IPS-20b (cell line): Measurements from ENCODE around the gene NT5C2.
A peak's percentile ranks its signal among the peaks of the same experiment; 100 is the strongest.
"Not testable (repeated sequence)": the region's sequence is repeated elsewhere in the genome, so short reads cannot be mapped to it uniquely, and the experiment has no call there.

Source experiments
- H3K27ac ChIP-seq: one replicate; pipeline ENCODE4 v1.5.1; 2013; ENCODE audit warnings: low read length
- H3K27me3 ChIP-seq: 2 replicates; pipeline ENCODE4 v1.6.1; 2013; ENCODE audit warnings: mild to moderate bottlenecking, low read length, inconsistent platforms; ENCODE audit not compliant: insufficient read depth
- H3K36me3 ChIP-seq: 2 replicates; pipeline ENCODE4 v1.6.1; 2013; ENCODE audit warnings: low read depth, mild to moderate bottlenecking, inconsistent platforms, low read length, moderate library complexity; ENCODE audit not compliant: insufficient read depth
- H3K4me1 ChIP-seq: 2 replicates; pipeline ENCODE4 v1.6.1; 2013; ENCODE audit warnings: mild to moderate bottlenecking, control low read depth, inconsistent platforms, low read length, moderate library complexity; ENCODE audit not compliant: insufficient read depth
- H3K4me3 ChIP-seq: 2 replicates; pipeline ENCODE4 v1.5.1; 2013; ENCODE audit warnings: mild to moderate bottlenecking, low read length, inconsistent platforms
- H3K9ac ChIP-seq: 2 replicates; pipeline ENCODE4 v1.6.1; 2013; ENCODE audit warnings: low read depth, mild to moderate bottlenecking, inconsistent platforms, low read length, moderate library complexity
- H3K9me3 ChIP-seq: 2 replicates; pipeline ENCODE4 v1.6.1; 2013; ENCODE audit warnings: mild to moderate bottlenecking, low read depth, low read length, inconsistent platforms; ENCODE audit not compliant: insufficient read depth

The NT5C2 gene

GRCh38 chr10:103193107-103193819 lies at the start of gene NT5C2:
TSS of gene NT5C2 (minus strand) at chr10:103193272. CDS start at chr10:103174958, 18,314 bp downstream.
- peak within 1 kb of the TSS; percentile 51 for H3K27ac ChIP-seq
- peak within 1 kb of the TSS; percentile 88 for H3K4me3 ChIP-seq
- peaks cover 12% of the 10 kb centered on the region for H3K27me3 ChIP-seq
- H3K9me3 ChIP-seq = no peaks in the 10 kb centered on the region
- H3K4me1 ChIP-seq = peaks cover 13% of the 10 kb centered on the region; the same call in 1 of the 2 replicates
- peak within 1 kb of the TSS; percentile 79; the same call in 1 of the 2 replicates for H3K9ac ChIP-seq
- H3K36me3 ChIP-seq = no peaks in the 10 kb centered on the region

- peak overlapping the region; percentile 27; the same call in 1 of the 2 replicates for H3K9ac ChIP-seq
- no peak overlapping the region for H3K27ac ChIP-seq
- peaks cover 7% of the 10 kb centered on the region; the same call in 1 of the 2 replicates for H3K4me1 ChIP-seq
Observed at GRCh38 chr10:103241262-103242011, 48.4 kb upstream of the NT5C2 start.

GRCh38 chr10:103238506-103239252 lies 45.6 kb upstream of the NT5C2 start:
- no peaks in the 10 kb centered on the region for H3K27me3 ChIP-seq
- H3K9me3 ChIP-seq = no peaks in the 10 kb centered on the region
- peaks cover 7% of the 10 kb centered on the region; the same call in 1 of the 2 replicates for H3K4me1 ChIP-seq
- H3K27ac ChIP-seq = no peak overlapping the region
- H3K36me3 ChIP-seq = no peaks in the 10 kb centered on the region
- no peak overlapping the region for H3K9ac ChIP-seq
- no peak overlapping the region for H3K4me3 ChIP-seq

More at GRCh38 chr10:103241262-103242011, 48.4 kb upstream of the NT5C2 start:
- H3K9me3 ChIP-seq = no peaks in the 10 kb centered on the region
- H3K4me3 ChIP-seq = no peak overlapping the region
- no peaks in the 10 kb centered on the region for H3K36me3 ChIP-seq
- no peaks in the 10 kb centered on the region for H3K27me3 ChIP-seq

- no peaks in the 10 kb centered on the region for H3K27me3 ChIP-seq
- H3K9me3 ChIP-seq = no peaks in the 10 kb centered on the region
- H3K4me1 ChIP-seq = peaks cover 5% of the 10 kb centered on the region; the same call in 1 of the 2 replicates
- no peak overlapping the region for H3K4me3 ChIP-seq
- no peak overlapping the region for H3K27ac ChIP-seq
- no peak overlapping the region for H3K9ac ChIP-seq
- H3K36me3 ChIP-seq = no peaks in the 10 kb centered on the region
Observed at GRCh38 chr10:103235775-103236174, 42.7 kb upstream of the NT5C2 start.

- no peak overlapping the region for H3K27ac ChIP-seq
- H3K4me1 ChIP-seq = peaks cover 9% of the 10 kb centered on the region; the same call in 1 of the 2 replicates
- no peaks in the 10 kb centered on the region for H3K36me3 ChIP-seq
- H3K9ac ChIP-seq = no peak overlapping the region
- H3K9me3 ChIP-seq = no peaks in the 10 kb centered on the region
- no peak overlapping the region for H3K4me3 ChIP-seq
- H3K27me3 ChIP-seq = no peaks in the 10 kb centered on the region
Observed at GRCh38 chr10:103232772-103233488, 39.9 kb upstream of the NT5C2 start.

- Histone ChIP-seq H3K4me1 (peaks cover 9% of the 10 kb centered on the region; the same call in 1 of the 2 replicates), H3K9ac (no peak overlapping the region)
Observed at GRCh38 chr10:103232131-103232673, 39.1 kb upstream of the NT5C2 start.

GRCh38 chr10:103231047-103231551 lies 38.0 kb upstream of the NT5C2 start:
- Histone ChIP-seq H3K27me3 (no peaks in the 10 kb centered on the region), H3K9me3 (no peaks in the 10 kb centered on the region), H3K36me3 (no peaks in the 10 kb centered on the region), H3K4me1 (peaks cover 9% of the 10 kb centered on the region; the same call in 1 of the 2 replicates), H3K27ac (no peak overlapping the region), H3K9ac (0 out of 2 replicates have a peak overlapping the region, but pooled peaks have one; percentile 2), H3K4me3 (no peak overlapping the region)

More at GRCh38 chr10:103232131-103232673, 39.1 kb upstream of the NT5C2 start:
- no peaks in the 10 kb centered on the region for H3K27me3 ChIP-seq
- H3K27ac ChIP-seq = no peak overlapping the region
- H3K36me3 ChIP-seq = no peaks in the 10 kb centered on the region
- H3K9me3 ChIP-seq = no peaks in the 10 kb centered on the region
- H3K4me3 ChIP-seq = no peak overlapping the region

GRCh38 chr10:103227416-103227815 lies 34.3 kb upstream of the NT5C2 start:
- Histone ChIP-seq H3K27me3 (no peaks in the 10 kb centered on the region), H3K4me1 (peaks cover 7% of the 10 kb centered on the region; the same call in 1 of the 2 replicates), H3K27ac (no peak overlapping the region), H3K9ac (no peak overlapping the region), H3K9me3 (peaks cover 13% of the 10 kb centered on the region), H3K4me3 (no peak overlapping the region), H3K36me3 (no peaks in the 10 kb centered on the region)

- H3K27ac ChIP-seq = no peak overlapping the region
- H3K4me3 ChIP-seq = no peak overlapping the region
- H3K9me3 ChIP-seq = peaks cover 13% of the 10 kb centered on the region
- H3K4me1 ChIP-seq = peaks cover 6% of the 10 kb centered on the region; the same call in 1 of the 2 replicates
- no peak overlapping the region for H3K9ac ChIP-seq
- no peaks in the 10 kb centered on the region for H3K36me3 ChIP-seq
- no peaks in the 10 kb centered on the region for H3K27me3 ChIP-seq
Observed at GRCh38 chr10:103225939-103226338, 32.9 kb upstream of the NT5C2 start.

- H3K4me1 ChIP-seq, H3K27me3 ChIP-seq, H3K9ac ChIP-seq, H3K4me3 ChIP-seq, H3K36me3 ChIP-seq, H3K27ac ChIP-seq: not testable (repeated sequence)
- peaks cover 13% of the 10 kb centered on the region for H3K9me3 ChIP-seq
Observed at GRCh38 chr10:103224721-103225120, 31.6 kb upstream of the NT5C2 start.
